ENCODE measurements around the gene C6.
"Not testable (repeated sequence)": the region's sequence is repeated elsewhere in the genome, so short reads cannot be mapped to it uniquely, and the experiment has no call there.

Gene C6

DNA sequence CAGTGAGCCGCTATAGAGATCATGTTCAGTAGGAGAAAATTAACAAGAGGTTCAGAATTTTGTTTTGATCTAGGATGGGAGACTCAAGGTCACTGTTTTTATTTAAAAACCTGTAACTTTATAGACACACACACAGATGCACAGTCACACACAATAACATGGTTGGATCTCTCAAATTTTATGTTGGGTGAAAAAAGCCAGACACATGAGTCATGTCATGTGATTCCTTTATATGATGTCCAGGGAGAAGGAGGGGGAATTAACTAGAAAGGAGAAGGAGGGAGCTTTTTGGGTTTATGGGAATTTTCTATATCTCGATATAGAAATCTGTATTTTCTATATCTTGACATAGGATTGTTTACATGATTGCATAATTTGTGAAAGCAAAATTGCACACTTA lies 17.1 kb downstream of the C6 start:
- DNase-seq: no peak

GRCh38 chr5:41195228-41195627 lies 18.1 kb downstream of the C6 start:
- no peak for DNase-seq

GRCh38 chr5:41194339-41194738 lies 19.0 kb downstream of the C6 start:
- DNase-seq: no peak

GRCh38 chr5:41193456-41194205 lies 19.7 kb downstream of the C6 start:
- DNase-seq: no peak

GRCh38 chr5:41191249-41191648 lies 22.1 kb downstream of the C6 start:
- DNase-seq: no peak

DNA sequence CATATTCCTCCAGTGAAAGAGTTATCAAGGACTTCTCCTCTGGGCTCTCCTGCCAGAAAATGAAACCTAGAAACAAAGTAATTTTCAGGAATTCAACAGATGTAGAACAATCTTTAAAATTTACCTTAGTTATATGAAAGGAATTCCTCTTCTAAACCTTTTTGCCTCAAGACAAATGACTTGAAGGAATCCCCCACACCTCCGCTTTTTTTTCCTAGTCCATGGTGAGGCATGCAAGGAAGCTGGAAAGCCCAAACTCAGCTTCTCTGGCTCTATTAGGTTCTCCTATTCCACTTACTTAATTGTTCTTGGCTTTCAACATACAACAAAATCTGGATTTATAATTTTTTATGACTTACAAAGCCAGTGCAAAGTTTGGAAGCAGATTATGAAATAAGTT lies 27.2 kb downstream of the C6 start:
- DNase-seq: no peak

- not testable (repeated sequence) for DNase-seq
These were observed 30.0 kb downstream of the C6 start for GRCh38 chr5:41183331-41183730.

DNA sequence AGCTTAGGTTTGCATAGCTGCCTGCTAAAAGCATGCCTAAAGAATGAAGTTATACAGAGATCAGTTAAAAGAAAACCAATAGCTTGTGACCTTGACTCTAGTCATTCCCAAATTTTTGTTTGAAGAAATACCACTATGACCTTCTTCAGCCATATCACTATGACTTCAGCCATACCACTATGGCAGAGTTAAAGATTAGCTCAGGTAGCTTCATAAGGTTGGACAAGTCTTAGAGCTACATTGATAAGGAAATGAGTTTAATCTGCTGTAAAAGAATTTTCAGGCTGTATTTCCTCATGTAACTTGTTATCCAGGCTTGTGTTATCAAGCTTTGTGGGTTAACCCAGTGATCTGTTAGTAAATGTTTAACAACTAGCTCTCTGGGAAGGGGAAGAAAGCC lies 30.7 kb downstream of the C6 start:
- no peak for DNase-seq

GRCh38 chr5:41181691-41182564 lies 31.4 kb downstream of the C6 start:
- no peak for DNase-seq

DNA sequence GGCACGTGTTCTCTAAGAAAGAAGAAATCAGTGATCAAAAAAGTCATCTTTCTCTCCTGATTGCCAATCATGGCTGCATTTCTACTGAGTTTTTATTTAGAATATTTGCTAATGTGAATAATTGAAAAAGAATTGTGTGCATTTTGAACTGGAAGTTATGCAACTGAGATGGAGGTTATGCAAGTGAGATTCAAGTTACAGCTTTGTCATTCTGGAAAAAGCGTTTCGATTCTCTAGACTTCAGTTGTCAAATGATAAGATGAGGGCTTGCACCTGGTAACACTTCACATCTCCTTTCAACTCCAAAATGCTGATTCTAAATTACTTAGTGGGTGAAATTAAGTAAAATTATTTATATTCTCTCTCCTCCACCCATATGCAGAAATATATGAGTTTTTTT lies 36.4 kb downstream of the C6 start:
- no peak for DNase-seq

DNA sequence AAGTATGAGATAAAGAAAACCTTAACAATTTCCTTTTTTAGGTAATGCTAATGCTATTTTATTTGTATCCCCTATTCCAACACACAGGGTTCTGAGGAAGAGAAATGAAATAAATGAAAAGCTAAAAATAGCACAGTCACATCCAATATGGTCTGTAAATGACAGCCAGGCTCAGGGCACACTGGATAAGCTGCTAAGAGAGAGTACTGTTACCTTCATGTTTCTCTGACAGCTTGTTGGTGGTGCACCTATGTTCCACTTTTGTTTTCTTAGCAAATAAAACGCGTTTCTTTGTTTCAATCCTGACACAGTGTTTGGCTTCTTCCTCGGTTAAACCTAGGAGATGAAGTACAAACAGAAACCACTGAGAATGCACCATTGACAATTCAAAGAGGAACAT lies 41.3 kb downstream of the C6 start:
- DNase-seq: no peak

DNA sequence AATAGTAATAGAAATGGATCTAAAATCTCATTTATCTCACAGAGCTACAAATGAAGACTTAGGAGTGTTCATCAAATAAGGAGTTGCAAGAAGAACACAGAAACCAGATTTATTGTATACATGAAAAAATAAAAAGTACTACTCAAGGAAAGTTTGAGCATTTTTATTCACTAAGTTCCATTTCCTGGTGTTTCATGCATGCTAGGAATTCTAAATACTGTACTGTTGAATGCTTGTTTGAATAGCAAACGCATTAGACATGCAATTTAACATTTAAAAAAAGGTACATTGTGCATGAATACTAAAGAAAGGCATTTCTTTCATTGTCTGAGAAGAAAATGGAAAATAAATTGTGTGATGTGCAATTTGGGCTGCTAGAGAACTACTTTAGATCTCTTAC lies 52.1 kb downstream of the C6 start:
- DNase-seq: no peak

GRCh38 chr5:41157272-41157894 lies 55.9 kb downstream of the C6 start:
- no peak for DNase-seq

DNA sequence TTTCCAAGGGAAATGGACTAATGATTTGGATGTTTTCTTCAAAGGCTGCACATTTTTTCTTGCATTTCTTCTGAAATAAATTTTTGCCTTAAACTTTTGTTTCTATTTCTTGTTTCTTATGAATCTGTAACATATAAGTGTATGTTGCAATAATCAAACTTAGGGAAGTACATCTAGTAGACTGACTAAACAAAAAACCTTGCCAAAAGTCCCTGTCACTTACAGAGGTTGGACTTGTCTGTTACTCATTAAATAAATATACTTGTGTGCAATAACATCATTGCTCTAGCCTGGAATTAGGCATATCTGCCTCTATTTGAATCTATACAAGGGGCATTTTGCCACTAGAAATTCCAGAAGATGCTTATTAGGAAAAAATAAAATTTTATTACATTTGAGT lies 56.6 kb downstream of the C6 start:
- no peak for DNase-seq

DNA sequence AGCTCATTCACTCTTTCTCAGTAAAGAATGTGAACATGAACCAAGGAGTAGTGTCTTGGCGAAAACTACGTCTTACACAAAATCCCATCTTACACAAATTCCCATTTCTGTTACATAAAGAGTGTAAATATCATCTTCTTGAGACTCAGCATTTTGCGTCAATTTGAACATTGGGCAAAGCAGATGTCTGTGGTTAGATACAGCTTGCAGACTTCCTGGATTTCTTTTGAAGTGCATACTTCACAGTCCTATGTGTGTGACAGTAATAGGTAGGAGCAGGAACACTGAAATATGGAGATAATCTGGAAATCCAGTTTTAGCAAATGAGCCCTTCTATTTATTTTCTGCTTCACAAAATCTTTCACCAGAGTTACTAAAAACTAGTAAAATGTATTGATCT lies 58.8 kb downstream of the C6 start:
- DNase-seq: no peak

DNA sequence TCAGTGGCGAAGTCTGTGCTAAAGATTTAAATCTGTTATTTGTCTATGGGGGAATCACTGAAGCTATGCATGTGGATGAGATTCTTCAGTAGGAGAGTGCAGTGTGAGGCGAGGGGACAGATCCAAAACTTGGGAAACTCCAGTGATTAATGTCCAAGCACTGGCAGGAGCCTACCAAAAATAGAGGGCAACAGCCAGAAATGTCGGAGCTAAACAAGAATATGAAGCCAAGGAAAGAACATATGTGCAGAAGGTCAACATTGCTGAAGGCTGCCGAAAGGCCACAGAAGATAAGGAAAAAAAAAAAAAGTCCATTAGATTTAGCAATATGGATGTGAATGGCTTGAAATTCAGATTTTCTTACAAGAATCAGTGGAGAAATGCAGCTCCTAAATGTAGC lies 61.8 kb downstream of the C6 start:
- no peak for DNase-seq

DNA sequence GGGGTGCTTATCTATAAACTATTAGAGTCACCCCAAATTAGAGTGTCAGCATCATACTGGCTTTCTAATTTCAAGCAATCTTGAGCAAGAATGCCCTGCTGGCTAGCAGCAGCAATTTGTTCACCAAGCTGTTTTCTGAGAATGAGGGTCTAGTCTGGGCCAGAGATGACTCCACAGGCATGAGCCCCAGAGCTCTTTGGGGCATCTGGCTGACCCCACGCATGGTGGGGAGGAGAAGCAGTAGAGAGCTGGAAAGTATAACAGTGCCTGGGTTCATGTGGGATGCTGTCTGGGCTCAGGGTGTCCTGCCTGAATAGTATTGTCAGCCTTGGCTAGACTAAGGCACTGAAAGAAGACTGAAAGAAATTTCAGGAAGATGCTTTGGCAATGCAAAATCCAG lies 64.9 kb downstream of the C6 start:
- DNase-seq: no peak

DNA sequence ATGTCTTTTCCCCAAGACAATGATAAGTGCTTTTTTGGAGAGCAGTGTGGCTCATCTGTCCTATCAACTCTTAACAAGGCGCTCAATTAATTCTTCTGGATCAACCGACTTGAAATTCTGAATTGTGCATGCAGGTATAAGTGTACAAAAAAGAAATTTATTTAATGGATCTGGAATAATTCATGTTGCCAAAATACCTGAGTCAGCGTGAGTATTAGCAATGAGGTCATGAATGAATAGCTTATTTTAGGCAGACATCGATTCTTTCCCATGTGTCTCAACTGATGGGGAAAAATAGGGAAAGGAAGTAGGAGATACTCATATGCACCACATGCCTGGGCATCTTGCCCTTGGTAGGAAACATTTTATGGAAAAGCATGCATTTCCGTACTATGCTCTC lies 68.0 kb downstream of the C6 start:
- DNase-seq: no peak

GRCh38 chr5:41143131-41143901 lies 70.0 kb downstream of the C6 start:
- DNase-seq: no peak

DNA sequence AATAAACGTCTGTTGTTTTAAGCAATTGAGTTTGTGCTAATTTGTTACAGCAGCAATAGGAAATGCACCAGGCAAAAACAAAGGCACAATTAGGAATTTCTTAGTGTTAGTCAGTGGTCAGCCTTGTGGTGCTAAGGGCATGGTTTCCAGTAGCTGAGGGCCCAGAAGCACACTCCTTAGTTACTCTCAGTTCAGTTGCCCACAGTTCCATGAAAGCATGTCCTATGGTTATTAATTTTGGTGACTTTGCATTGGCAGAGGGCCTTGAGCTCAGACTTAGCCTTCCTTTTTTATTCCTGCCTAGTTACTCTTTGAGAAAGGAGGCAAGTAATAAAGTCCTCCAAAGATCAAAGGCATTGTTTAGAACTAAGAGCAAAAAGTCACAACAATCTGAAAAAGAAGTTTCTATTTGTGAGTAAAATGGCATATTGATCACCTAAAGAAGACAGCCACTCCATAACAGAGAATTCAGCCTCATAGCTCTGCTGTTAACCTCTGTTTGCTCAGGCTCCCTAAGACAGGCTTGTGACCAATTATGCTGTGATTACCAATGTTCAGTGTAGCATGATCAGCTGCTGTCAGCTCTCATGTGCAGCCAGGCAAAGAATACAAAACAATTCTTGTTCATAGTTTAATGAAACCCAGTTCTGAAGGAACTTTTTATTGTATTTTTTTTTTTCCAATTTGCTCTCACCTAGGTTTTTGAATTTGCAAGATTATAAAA lies 85.2 kb downstream of the C6 start:
- no peak for DNase-seq

DNA sequence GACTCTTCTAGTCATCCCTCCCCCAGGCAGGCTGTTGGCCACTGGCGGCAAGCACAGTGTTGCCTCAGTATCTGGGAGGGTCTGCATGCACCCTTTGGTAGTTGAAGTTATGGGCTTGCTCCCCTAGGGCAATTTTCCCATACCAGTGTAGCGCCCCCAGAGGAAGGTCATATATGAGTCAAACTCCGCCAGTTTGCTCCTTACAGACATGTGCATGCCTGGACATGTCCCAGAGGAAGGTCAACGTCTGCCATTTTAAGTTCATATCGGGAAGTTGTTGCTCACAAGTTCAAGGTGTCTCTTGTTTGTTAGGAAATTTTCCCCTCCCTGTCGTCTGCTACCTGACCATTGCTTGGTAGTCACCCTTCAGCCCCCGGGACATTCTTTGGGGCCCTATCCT lies 90.9 kb downstream of the C6 start:
- DNase-seq: no peak

GRCh38 chr5:41120600-41120999 lies 92.7 kb downstream of the C6 start:
- DNase-seq: no peak

DNA sequence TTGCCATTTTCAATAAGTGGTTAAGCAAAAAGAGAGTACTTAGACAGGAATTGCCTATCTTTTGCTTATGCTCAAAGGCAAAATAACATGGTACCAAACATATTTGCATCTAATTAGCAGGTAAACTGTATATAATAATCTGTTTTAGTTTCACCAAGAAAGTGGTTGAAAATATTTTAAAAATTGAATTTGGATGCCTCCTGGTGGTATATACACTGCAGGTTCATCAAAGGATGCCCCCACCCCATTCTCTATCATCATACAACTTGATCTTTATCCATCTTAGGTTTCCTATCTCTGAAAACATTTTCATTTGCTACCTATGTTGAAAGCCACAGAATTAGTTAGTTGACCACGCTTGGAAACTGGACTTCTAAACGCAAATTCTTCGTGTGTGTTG lies 95.2 kb downstream of the C6 start:
- no peak for DNase-seq
